Measurements from ENCODE around the gene FYN. TPM values are rescaled to one million over a fixed set of nuclear protein-coding genes. Genes with fewer than 3 reads are reported as not detected.

Gene FYN
- total RNA-seq, 1 donor from 2014 or later, result 260 TPM

DNA sequence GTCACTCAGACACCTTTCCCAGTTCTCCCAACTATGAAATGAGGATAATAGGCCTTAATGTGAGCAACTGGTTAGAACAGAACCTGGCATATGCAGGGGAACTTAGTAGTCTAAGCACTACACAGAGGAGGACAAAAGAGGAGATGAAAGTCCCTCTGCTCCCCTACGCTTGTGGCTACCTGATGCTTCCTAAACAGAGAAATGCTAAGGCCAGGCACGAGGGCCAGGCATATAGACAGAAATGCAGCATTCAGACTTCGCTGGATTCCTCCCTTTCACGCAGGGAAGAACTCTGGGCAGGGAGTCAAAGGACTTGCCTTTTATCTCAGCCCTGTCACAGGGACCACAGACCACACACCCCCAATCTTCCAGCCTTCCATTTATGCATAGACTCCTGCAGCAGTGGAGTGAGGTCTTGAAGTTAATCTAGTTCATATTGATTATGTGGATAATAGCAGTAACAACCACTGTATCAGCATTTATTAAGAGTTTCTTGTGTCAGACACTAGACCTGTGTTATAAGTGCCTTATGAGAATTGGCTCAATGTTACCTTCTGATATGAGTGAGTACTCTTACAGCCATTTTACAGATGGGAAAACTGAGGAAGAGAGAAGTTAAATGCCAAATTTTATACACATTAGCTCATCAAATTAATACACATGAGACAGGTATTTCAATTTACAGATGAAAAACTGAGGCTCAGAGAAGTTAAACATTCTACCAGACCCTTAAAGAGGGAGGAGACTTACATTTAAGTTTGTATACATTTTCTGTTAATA, 240.6 kb downstream of the FYN start:
- H3K27me3 Mint-ChIP-seq (ENCODE audit: low read depth), result no peaks in the 10 kb centered on the region
- peak overlapping the region; percentile 13 for H3K27ac Mint-ChIP-seq (ENCODE audit: unreplicated experiment)
- TF ChIP-seq, protein P1, sequence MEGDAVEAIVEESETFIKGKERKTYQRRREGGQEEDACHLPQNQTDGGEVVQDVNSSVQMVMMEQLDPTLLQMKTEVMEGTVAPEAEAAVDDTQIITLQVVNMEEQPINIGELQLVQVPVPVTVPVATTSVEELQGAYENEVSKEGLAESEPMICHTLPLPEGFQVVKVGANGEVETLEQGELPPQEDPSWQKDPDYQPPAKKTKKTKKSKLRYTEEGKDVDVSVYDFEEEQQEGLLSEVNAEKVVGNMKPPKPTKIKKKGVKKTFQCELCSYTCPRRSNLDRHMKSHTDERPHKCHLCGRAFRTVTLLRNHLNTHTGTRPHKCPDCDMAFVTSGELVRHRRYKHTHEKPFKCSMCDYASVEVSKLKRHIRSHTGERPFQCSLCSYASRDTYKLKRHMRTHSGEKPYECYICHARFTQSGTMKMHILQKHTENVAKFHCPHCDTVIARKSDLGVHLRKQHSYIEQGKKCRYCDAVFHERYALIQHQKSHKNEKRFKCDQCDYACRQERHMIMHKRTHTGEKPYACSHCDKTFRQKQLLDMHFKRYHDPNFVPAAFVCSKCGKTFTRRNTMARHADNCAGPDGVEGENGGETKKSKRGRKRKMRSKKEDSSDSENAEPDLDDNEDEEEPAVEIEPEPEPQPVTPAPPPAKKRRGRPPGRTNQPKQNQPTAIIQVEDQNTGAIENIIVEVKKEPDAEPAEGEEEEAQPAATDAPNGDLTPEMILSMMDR (conservative IDR thresholded peaks at IDR 0.05), result no peak
- H3K4me3 Mint-ChIP-seq, result no peak overlapping the region
- H3K4me1 Mint-ChIP-seq, result peaks cover 23% of the 10 kb centered on the region
- peaks cover 13% of the 10 kb centered on the region for H3K36me3 Mint-ChIP-seq (ENCODE audit: low read depth)
- DNase-seq (ENCODE audit: low read depth, low spot score), result no peak
- peaks cover 2% of the 10 kb centered on the region for H3K9me3 Mint-ChIP-seq

DNA sequence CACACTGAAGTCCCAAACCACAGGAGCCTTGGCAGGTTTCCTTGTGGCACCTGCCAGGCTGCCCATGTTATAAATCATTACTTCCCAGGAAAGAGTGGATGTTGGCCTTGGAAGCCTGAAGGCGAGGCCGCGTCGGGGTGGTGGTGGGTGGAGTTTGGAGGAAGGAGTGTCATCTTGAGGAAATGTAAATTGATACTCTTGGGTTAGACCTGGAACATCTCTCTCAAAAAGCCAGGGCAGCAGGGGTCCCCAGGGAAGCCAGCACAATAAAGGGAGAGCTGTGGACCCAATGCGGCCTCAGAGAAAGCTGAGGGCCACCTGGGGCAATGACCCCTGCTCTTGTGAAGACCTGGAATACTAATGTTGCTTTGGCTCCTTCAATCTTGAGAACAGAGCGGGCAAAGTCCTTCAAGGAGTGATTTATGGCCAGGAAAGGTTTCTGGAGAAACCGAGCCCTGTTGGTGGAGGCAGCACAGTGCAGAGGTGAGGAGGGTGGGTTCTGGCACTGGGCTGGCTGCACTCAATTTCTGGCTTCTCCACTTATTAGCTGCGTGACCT, 241.3 kb downstream of the FYN start:
- Mint-ChIP-seq H3K4me3 (no peak overlapping the region), H3K36me3 (ENCODE audit: low read depth) (peaks cover 7% of the 10 kb centered on the region), H3K27ac (ENCODE audit: unreplicated experiment) (no peak overlapping the region), H3K4me1 (peaks cover 23% of the 10 kb centered on the region), H3K9me3 (peaks cover 2% of the 10 kb centered on the region), H3K27me3 (ENCODE audit: low read depth) (no peaks in the 10 kb centered on the region)
- no peak for DNase-seq (ENCODE audit: low read depth, low spot score)
- TF ChIP-seq, protein P1 (conservative IDR thresholded peaks at IDR 0.05), result no peak

DNA sequence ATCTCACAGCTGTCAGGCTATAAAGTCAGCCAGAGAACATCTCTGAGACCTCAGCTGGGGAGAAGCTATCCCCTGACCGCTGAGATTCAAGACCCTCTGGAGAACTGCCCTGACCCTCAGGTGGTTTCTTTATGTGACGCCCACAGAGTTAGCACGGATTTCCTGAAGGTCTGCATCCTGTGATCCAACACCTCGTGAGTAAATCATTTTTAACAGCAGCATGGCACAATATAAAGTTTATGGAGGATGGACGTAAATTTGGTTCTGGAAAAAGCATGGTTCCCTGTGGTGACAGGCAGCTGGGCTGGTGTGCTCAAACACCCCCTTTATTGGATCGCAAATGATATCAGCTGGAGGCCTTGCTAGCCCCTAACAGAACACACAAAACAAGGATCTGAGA, 242.2 kb downstream of the FYN start:
- H3K4me1 Mint-ChIP-seq, result peaks cover 29% of the 10 kb centered on the region
- no peaks in the 10 kb centered on the region for H3K9me3 Mint-ChIP-seq
- no peak for DNase-seq (ENCODE audit: low read depth, low spot score)
- no peak overlapping the region for H3K27ac Mint-ChIP-seq (ENCODE audit: unreplicated experiment)
- no peaks in the 10 kb centered on the region for H3K27me3 Mint-ChIP-seq (ENCODE audit: low read depth)
- peaks cover 2% of the 10 kb centered on the region for H3K36me3 Mint-ChIP-seq (ENCODE audit: low read depth)
- no peak overlapping the region for H3K4me3 Mint-ChIP-seq
- TF ChIP-seq, protein P1 (conservative IDR thresholded peaks at IDR 0.05), result no peak

DNA sequence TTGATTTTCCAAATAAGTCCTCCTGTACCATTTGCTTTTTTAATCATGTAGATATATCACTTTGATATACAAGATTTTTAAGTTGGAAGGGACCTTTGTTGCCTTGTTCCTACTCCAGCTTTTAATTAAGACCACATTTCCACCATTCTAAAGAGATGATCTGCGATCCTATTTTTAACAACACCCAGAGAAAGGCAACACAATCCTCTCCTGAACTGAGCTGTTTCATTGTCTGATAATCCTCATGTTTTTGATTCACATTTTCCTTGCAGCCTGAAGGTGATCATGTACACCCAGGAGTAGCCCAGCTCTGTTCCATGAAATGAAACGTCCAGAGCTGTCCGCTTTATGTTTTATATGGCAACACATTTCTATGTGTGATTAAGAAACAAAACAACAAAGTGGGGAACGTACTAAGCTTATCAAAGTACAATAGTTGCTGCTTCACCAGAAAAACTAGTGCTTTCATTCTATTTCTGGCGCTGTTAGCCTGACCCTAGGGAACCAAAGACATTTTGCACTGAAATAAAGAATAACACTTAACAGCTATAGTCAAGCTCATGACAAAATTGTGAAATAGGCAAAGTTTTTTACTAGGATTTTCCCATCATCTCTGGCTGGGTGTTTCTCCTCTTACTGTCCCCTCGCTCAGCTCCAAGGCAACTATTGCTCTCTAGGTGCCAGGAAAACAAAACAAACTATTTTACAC, 245.0 kb downstream of the FYN start:
- no peaks in the 10 kb centered on the region for H3K27me3 Mint-ChIP-seq (ENCODE audit: low read depth)
- no peak for DNase-seq (ENCODE audit: low read depth, low spot score)
- peaks cover 2% of the 10 kb centered on the region for H3K36me3 Mint-ChIP-seq (ENCODE audit: low read depth)
- no peaks in the 10 kb centered on the region for H3K9me3 Mint-ChIP-seq
- no peak overlapping the region for H3K27ac Mint-ChIP-seq (ENCODE audit: unreplicated experiment)
- no peak overlapping the region for H3K4me3 Mint-ChIP-seq
- TF ChIP-seq, protein P1 (conservative IDR thresholded peaks at IDR 0.05), result no peak
- H3K4me1 Mint-ChIP-seq, result peaks cover 30% of the 10 kb centered on the region

DNA sequence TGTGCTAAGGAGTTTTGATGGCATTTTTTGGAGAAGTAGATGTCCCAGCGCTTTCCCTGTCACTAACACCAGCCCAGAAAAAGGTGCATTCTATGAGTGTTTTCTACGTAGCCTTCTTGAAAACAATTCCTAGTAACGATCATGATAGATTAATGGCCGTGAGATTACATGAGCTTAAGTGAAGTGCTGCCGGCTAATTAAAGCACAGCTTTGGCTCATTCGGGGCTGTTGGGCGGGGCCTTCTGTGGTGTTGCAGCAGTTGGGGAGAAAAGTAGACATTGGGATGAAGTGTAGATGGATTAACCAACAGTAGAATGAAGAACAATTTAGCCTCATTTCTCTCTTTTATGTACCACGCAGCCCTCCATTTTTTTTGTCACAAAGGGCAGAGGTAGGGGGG, 246.8 kb downstream of the FYN start:
- DNase-seq (ENCODE audit: low read depth, low spot score), result no peak
- H3K9me3 Mint-ChIP-seq, result no peaks in the 10 kb centered on the region
- H3K36me3 Mint-ChIP-seq (ENCODE audit: low read depth), result no peaks in the 10 kb centered on the region
- H3K4me1 Mint-ChIP-seq, result peaks cover 18% of the 10 kb centered on the region
- H3K27ac Mint-ChIP-seq (ENCODE audit: unreplicated experiment), result no peak overlapping the region
- no peaks in the 10 kb centered on the region for H3K27me3 Mint-ChIP-seq (ENCODE audit: low read depth)
- TF ChIP-seq, protein P1 (conservative IDR thresholded peaks at IDR 0.05), result no peak
- no peak overlapping the region for H3K4me3 Mint-ChIP-seq
